ENCODE measurements around the gene RDH5. TPM values are rescaled to one million over a fixed set of nuclear protein-coding genes. Genes with fewer than 3 reads are reported as not detected.

RDH5 gene
- total and polyA plus RNA-seq, 2 of the 13 experiments (the other 11 are each of a cell fraction or from before 2014, with no cell fraction given) = 2.6 to 5.7 TPM

DNA sequence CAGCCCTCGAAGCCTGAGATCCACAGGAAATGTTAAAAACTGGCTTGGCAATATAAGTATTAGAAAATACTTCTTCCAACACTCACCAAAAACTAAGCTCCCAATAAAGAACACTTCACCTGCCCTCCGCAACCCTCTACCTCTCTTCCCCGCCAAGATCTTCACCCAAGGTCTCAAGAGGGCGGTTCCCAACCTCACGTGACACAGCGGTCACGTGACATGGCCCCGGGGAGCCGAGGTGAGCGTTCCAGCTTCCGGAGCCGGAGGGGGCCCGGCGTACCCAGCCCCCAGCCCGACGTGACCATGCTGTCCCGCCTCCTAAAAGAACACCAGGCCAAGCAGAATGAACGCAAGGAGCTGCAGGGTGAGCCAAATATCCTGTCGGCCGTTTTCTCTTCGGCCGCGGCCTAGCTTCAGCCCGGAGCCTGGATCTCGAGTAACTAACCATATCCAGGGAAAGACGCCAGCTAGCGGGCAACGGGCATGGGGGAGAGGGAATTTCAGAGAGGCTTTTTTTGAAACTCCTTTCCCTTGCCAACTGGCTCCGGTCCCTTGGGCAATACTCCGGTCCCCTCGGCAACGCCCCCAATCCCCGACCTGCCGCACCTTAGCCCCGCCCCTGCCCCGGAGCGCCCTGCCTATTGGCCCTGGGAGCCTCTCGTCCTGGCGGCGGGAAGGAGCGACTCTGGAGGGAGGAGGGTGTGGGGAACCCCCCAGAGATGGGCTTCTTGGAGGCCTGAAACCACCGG lies 4.2 kb upstream of the RDH5 start, which contains the start of gene BLOC1S1 (continued):
- TF ChIP-seq ZNF343 (CRISPR knock-in tag; IDR thresholded peaks at IDR 0.05) = peak; percentile 49; the same call in 1 of the 2 replicates
- peak; percentile 86 for TF ChIP-seq THAP11 (CRISPR knock-in tag; IDR thresholded peaks at IDR 0.05)
- no peak for TF ChIP-seq ZBTB3 (CRISPR knock-in tag; IDR thresholded peaks at IDR 0.05; ENCODE audit: borderline replicate concordance, low read depth)
- no peak for TF ChIP-seq ZNF629 (CRISPR knock-in tag; conservative IDR thresholded peaks at IDR 0.05)
- no peak for TF ChIP-seq CENPX (CRISPR knock-in tag; IDR thresholded peaks at IDR 0.05)
- no peak for TF ChIP-seq ZNF337 (CRISPR knock-in tag; IDR thresholded peaks at IDR 0.05; ENCODE audit: borderline replicate concordance, low read depth)
- peak; percentile 47; the same call in 1 of the 2 replicates for TF ChIP-seq NFKB2 (CRISPR knock-in tag; IDR thresholded peaks at IDR 0.05; ENCODE audit: borderline replicate concordance)
- TF ChIP-seq ZNF75D (CRISPR knock-in tag; IDR thresholded peaks at IDR 0.05; ENCODE audit: borderline replicate concordance) = no peak
- no peak for TF ChIP-seq AGO2 (optimal IDR thresholded peaks at IDR 0.05; ENCODE audit: low read depth, low read length)
- TF ChIP-seq ZNF138 (CRISPR knock-in tag; IDR thresholded peaks at IDR 0.05; ENCODE audit: low read depth) = no peak
- TF ChIP-seq, protein P1, sequence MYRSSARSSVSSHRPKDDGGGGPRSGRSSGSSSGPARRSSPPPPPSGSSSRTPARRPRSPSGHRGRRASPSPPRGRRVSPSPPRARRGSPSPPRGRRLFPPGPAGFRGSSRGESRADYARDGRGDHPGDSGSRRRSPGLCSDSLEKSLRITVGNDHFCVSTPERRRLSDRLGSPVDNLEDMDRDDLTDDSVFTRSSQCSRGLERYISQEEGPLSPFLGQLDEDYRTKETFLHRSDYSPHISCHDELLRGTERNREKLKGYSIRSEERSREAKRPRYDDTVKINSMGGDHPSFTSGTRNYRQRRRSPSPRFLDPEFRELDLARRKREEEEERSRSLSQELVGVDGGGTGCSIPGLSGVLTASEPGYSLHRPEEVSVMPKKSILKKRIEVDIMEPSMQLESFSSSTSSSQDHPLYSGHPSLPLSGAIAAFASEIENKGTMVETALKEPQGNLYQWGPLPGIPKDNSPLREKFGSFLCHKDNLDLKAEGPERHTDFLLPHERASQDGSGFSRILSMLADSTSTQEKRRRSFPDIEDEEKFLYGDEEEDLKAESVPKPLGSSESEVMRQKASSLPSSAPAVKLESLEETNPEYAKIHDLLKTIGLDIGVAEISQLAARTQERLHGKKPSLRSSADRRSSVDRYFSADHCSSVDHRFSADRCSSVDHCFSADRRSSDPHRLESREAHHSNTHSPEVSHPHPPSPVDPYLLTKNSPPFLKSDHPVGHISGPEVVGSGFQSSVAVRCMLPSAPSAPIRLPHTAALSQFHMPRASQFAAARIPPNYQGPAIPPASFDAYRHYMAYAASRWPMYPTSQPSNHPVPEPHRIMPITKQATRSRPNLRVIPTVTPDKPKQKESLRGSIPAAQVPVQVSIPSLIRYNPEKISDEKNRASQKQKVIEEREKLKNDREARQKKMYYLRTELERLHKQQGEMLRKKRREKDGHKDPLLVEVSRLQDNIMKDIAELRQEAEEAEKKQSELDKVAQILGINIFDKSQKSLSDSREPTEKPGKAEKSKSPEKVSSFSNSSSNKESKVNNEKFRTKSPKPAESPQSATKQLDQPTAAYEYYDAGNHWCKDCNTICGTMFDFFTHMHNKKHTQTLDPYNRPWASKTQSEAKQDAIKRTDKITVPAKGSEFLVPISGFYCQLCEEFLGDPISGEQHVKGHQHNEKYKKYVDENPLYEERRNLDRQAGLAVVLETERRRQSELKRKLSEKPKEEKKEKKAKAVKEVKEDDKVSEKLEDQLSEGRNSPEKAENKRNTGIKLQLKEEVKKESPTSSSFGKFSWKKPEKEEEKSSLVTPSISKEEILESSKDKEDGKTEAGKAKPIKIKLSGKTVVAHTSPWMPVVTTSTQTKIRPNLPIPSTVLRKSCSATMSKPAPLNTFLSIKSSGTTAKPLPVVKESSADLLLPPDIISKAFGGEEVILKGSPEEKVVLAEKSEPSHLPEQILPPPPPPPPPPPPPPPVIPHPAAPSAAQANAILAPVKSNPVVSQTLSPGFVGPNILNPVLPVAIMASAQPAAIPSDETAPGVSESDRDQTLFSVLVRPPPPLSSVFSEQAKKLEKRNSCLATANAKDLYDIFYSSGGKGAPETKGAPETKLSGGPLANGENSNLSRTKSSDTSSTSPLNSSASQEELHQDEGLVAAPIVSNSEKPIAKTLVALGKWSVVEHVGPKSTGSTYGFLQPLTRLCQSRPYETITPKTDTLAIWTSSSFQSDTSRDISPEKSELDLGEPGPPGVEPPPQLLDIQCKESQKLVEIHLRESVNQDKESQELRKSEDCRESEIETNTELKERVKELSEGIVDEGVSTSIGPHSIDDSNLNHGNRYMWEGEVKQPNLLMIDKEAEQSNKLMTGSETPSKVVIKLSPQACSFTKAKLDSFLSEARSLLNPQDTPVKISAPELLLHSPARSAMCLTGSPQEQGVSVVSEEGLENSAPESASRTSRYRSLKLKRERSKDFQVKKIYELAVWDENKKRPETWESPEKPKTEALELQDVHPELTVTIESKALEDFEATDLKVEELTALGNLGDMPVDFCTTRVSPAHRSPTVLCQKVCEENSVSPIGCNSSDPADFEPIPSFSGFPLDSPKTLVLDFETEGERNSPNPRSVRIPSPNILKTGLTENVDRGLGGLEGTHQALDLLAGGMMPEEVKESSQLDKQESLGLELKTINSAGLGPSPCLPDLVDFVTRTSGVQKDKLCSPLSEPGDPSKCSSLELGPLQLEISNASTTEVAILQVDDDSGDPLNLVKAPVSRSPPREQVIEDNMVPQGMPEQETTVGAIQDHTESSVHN (CRISPR knock-in tag; IDR thresholded peaks at IDR 0.05) = no peak
- peak; percentile 57; the same call in 1 of the 2 replicates for TF ChIP-seq ZC3H4 (CRISPR knock-in tag; IDR thresholded peaks at IDR 0.05; ENCODE audit: borderline replicate concordance)
- TF ChIP-seq ZFP36L2 (CRISPR knock-in tag; IDR thresholded peaks at IDR 0.05) = no peak
- TF ChIP-seq, protein P2, sequence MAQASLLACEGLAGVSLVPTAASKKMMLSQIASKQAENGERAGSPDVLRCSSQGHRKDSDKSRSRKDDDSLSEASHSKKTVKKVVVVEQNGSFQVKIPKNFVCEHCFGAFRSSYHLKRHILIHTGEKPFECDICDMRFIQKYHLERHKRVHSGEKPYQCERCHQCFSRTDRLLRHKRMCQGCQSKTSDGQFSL (CRISPR knock-in tag; IDR thresholded peaks at IDR 0.05) = no peak
- no peak for TF ChIP-seq GFI1 (CRISPR knock-in tag; IDR thresholded peaks at IDR 0.05; ENCODE audit: borderline replicate concordance)
- TF ChIP-seq, protein P3, sequence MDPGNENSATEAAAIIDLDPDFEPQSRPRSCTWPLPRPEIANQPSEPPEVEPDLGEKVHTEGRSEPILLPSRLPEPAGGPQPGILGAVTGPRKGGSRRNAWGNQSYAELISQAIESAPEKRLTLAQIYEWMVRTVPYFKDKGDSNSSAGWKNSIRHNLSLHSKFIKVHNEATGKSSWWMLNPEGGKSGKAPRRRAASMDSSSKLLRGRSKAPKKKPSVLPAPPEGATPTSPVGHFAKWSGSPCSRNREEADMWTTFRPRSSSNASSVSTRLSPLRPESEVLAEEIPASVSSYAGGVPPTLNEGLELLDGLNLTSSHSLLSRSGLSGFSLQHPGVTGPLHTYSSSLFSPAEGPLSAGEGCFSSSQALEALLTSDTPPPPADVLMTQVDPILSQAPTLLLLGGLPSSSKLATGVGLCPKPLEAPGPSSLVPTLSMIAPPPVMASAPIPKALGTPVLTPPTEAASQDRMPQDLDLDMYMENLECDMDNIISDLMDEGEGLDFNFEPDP (CRISPR knock-in tag; conservative IDR thresholded peaks at IDR 0.05) = no peak
- no peak for TF ChIP-seq MAF1 (CRISPR knock-in tag; IDR thresholded peaks at IDR 0.05; ENCODE audit: borderline replicate concordance)
- peak; percentile 55 for TF ChIP-seq CREM (IDR thresholded peaks at IDR 0.05)
- TF ChIP-seq CREM (CRISPR knock-in tag; IDR thresholded peaks at IDR 0.05) = no peak
- TF ChIP-seq ZFYVE20 (CRISPR knock-in tag; IDR thresholded peaks at IDR 0.05; ENCODE audit: borderline replicate concordance, low read depth) = no peak
- no peak for TF ChIP-seq ZNF678 (CRISPR knock-in tag; IDR thresholded peaks at IDR 0.05)
